Neural cell (in vitro differentiated cells): ENCODE data around the gene PLEKHA5.

Source experiments
- EZH2 ChIP-seq: fragments of 200-600, 300-800 bp; shearing (Covaris generic), sonication (generic); IDR thresholded peaks from 2 replicates; pipeline ENCODE4 v1.6.1; 2014; ENCODE audit warnings: antibody characterized with exemption, low read length, borderline replicate concordance, mild to moderate bottlenecking; ENCODE audit not compliant: insufficient read depth, poor library complexity, severe bottlenecking
- POLR2AphosphoS5 ChIP-seq: IDR thresholded peaks from 2 replicates; pipeline ENCODE4 v1.6.1; 2012
- TAF1 ChIP-seq: IDR thresholded peaks from 2 replicates; pipeline ENCODE4 v1.6.1; 2012; ENCODE audit warnings: low read depth
- TF ChIP-seq, protein P1 (sequence below): fragments of 450-650 bp; IDR thresholded peaks from 2 replicates; pipeline ENCODE4 v1.5.1; 2014; ENCODE audit warnings: antibody characterized with exemption, mild to moderate bottlenecking, moderate library complexity; ENCODE audit not compliant: poor library complexity, severe bottlenecking

GRCh38 chr12:19323805-19324204 is 194.3 kb downstream of the PLEKHA5 start:
- TF ChIP-seq EZH2 (no peak), POLR2AphosphoS5 (no peak), TAF1 (no peak)
- TF ChIP-seq, protein P1, sequence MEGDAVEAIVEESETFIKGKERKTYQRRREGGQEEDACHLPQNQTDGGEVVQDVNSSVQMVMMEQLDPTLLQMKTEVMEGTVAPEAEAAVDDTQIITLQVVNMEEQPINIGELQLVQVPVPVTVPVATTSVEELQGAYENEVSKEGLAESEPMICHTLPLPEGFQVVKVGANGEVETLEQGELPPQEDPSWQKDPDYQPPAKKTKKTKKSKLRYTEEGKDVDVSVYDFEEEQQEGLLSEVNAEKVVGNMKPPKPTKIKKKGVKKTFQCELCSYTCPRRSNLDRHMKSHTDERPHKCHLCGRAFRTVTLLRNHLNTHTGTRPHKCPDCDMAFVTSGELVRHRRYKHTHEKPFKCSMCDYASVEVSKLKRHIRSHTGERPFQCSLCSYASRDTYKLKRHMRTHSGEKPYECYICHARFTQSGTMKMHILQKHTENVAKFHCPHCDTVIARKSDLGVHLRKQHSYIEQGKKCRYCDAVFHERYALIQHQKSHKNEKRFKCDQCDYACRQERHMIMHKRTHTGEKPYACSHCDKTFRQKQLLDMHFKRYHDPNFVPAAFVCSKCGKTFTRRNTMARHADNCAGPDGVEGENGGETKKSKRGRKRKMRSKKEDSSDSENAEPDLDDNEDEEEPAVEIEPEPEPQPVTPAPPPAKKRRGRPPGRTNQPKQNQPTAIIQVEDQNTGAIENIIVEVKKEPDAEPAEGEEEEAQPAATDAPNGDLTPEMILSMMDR: no peak
